DND-41 (cell line): Measurements from ENCODE around the gene PRRC2B.
"Not testable (repeated sequence)": the region's sequence is repeated elsewhere in the genome, so short reads cannot be mapped to it uniquely, and the experiment has no call there.

Experiments used
- ATAC-seq: fragments of 200-7000 bp; cut with Tn5 transposase; 3 replicates; pipeline ENCODE4 v1.9.1; 2021; ENCODE audit warnings: low read depth; ENCODE audit not compliant: insufficient read depth
- DNase-seq: peaks from one replicate; pipeline ENCODE4 v3.0.0-alpha.2; 2020
- H2AFZ ChIP-seq: 2 replicates; pipeline ENCODE4 v1.6.0; 2012; ENCODE audit warnings: low read depth, low read length
- H3K27ac ChIP-seq: 2 replicates; pipeline ENCODE4 v1.5.1; 2012; ENCODE audit warnings: low read length, inconsistent platforms
- H3K27me3 ChIP-seq: fragments of 200-600 bp; sonication (generic); 2 replicates; pipeline ENCODE4 v1.6.0; 2012; ENCODE audit warnings: low read length, mild to moderate bottlenecking, inconsistent platforms; ENCODE audit not compliant: insufficient read depth, poor library complexity
- H3K36me3 ChIP-seq: 2 replicates; pipeline ENCODE4 v1.5.1; 2012; ENCODE audit warnings: low read length, inconsistent platforms; ENCODE audit not compliant: insufficient read depth
- H3K4me1 ChIP-seq: 2 replicates; pipeline ENCODE4 v1.5.1; 2012; ENCODE audit warnings: mild to moderate bottlenecking, low read length; ENCODE audit not compliant: insufficient read depth
- H3K4me2 ChIP-seq: 2 replicates; pipeline ENCODE4 v1.6.0; 2012; ENCODE audit warnings: mild to moderate bottlenecking, moderate library complexity, low read length, inconsistent platforms; ENCODE audit not compliant: insufficient read depth
- H3K4me3 ChIP-seq, 2 experiments: fragments of 200-600 bp in 1 of 2; shearing (Covaris generic) in 1 of 2; 2 replicates each; pipeline ENCODE4 v1.5.1; 2012 to 2016; ENCODE audit warnings: inconsistent platforms in 2 of 2, low read length in 2 of 2, mild to moderate bottlenecking in 2 of 2, low read depth in 1 of 2, moderate library complexity in 1 of 2
- H3K79me2 ChIP-seq: 2 replicates; pipeline ENCODE4 v1.6.0; 2012; ENCODE audit warnings: low read length, inconsistent platforms; ENCODE audit not compliant: insufficient read depth
- H3K9ac ChIP-seq: 2 replicates; pipeline ENCODE4 v1.6.0; 2012; ENCODE audit warnings: low read depth, mild to moderate bottlenecking, inconsistent platforms, low read length, moderate library complexity
- H3K9me3 ChIP-seq: 2 replicates; pipeline ENCODE4 v1.5.1; 2012; ENCODE audit warnings: low read length, moderate library complexity, mild to moderate bottlenecking, inconsistent platforms; ENCODE audit not compliant: insufficient read depth, severe bottlenecking
- H4K20me1 ChIP-seq: 2 replicates; pipeline ENCODE4 v1.6.0; 2012; ENCODE audit warnings: low read length; ENCODE audit not compliant: insufficient read depth
- EZH2 ChIP-seq: IDR thresholded peaks from 3 replicates; pipeline ENCODE4 v1.6.1; 2012; ENCODE audit warnings: borderline replicate concordance, low read depth, mild to moderate bottlenecking, moderate library complexity, low read length, inconsistent platforms; ENCODE audit not compliant: severe bottlenecking
- TF ChIP-seq, protein P1 (sequence below): IDR thresholded peaks from 2 replicates; pipeline ENCODE4 v1.5.1; 2012; ENCODE audit warnings: borderline replicate concordance, low read length, moderate library complexity, mild to moderate bottlenecking; ENCODE audit not compliant: poor library complexity, severe bottlenecking; ENCODE audit errors: extremely low read depth

Gene PRRC2B

GRCh38 chr9:131393622-131394463 is at the start of gene PRRC2B:
PRRC2B (plus strand) TSS chr9:131394086; CDS start chr9:131430145, 36,059 bp downstream.
- Histone ChIP-seq H3K79me2 (peaks cover 47% of the 10 kb centered on the region), H3K4me3 (peak within 1 kb of the TSS; percentile 59 to 65; a peak in 3 of 4 replicates), H3K27ac (peak within 1 kb of the TSS; percentile 88), H3K9me3 (no peaks in the 10 kb centered on the region), H3K4me2 (peak within 1 kb of the TSS; percentile 91), H3K27me3 (no peaks in the 10 kb centered on the region), H4K20me1 (peaks cover 38% of the 10 kb centered on the region), H3K9ac (peak within 1 kb of the TSS; percentile 91), H2AFZ (peak within 1 kb of the TSS; percentile 85), H3K4me1 (peaks cover 50% of the 10 kb centered on the region), H3K36me3 (peaks cover 22% of the 10 kb centered on the region)
- ATAC-seq (peak; percentile 72), DNase-seq (peak; percentile 84)
- TF ChIP-seq, protein P1, sequence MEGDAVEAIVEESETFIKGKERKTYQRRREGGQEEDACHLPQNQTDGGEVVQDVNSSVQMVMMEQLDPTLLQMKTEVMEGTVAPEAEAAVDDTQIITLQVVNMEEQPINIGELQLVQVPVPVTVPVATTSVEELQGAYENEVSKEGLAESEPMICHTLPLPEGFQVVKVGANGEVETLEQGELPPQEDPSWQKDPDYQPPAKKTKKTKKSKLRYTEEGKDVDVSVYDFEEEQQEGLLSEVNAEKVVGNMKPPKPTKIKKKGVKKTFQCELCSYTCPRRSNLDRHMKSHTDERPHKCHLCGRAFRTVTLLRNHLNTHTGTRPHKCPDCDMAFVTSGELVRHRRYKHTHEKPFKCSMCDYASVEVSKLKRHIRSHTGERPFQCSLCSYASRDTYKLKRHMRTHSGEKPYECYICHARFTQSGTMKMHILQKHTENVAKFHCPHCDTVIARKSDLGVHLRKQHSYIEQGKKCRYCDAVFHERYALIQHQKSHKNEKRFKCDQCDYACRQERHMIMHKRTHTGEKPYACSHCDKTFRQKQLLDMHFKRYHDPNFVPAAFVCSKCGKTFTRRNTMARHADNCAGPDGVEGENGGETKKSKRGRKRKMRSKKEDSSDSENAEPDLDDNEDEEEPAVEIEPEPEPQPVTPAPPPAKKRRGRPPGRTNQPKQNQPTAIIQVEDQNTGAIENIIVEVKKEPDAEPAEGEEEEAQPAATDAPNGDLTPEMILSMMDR: peak; percentile 62
- TF ChIP-seq EZH2: no peak

DNA sequence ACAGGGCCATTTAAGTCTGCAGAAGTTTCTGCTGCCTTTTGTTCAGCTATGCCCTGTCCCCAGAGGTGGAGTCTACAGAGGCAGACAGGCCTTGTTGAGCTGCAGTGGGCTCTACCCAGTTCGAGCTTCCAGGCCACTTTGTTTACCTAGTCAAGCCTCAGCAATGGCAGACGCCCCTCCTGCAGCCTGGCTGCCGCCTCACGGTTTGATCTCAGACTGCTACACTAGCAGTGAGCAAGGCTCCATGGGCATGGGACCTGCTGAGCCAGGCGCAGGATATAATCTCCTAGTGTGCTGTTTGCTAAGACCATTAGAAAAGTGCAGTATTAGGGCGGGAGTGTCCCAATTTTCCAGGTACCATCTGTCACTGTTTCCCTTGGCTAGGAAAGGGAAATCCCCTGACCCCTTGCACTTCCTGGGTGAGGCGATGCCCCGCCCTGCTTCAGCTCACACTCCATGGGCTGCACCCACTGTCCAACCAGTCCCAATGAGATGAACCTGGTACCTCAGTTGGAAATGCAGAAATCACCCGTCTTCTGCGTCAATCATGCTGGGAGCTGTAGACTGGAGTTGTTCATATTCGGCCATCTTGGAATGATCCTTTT is 48.9 kb upstream of the PRRC2B start:
- H3K4me3 ChIP-seq, H3K27ac ChIP-seq, ATAC-seq, H3K36me3 ChIP-seq, H3K4me1 ChIP-seq, H3K27me3 ChIP-seq, H3K9me3 ChIP-seq, H4K20me1 ChIP-seq, H3K79me2 ChIP-seq, H2AFZ ChIP-seq, H3K4me2 ChIP-seq, H3K9ac ChIP-seq, DNase-seq: not testable (repeated sequence)

- H3K36me3 ChIP-seq: no peaks in the 10 kb centered on the region
- peaks cover 10% of the 10 kb centered on the region for H3K4me1 ChIP-seq
- H3K4me3 ChIP-seq: no peak overlapping the region
- ATAC-seq: no peak
- no peaks in the 10 kb centered on the region for H3K79me2 ChIP-seq
- no peak for TF ChIP-seq EZH2
- TF ChIP-seq, protein P1: no peak
- no peak for DNase-seq
- H3K27me3 ChIP-seq: no peaks in the 10 kb centered on the region
- no peak overlapping the region for H3K4me2 ChIP-seq
- no peak overlapping the region for H2AFZ ChIP-seq
- no peaks in the 10 kb centered on the region for H4K20me1 ChIP-seq
- H3K9me3 ChIP-seq: no peaks in the 10 kb centered on the region
- H3K9ac ChIP-seq: no peak overlapping the region
- no peak overlapping the region for H3K27ac ChIP-seq
Observed at GRCh38 chr9:131346559-131346958, 47.3 kb upstream of the PRRC2B start.

DNA sequence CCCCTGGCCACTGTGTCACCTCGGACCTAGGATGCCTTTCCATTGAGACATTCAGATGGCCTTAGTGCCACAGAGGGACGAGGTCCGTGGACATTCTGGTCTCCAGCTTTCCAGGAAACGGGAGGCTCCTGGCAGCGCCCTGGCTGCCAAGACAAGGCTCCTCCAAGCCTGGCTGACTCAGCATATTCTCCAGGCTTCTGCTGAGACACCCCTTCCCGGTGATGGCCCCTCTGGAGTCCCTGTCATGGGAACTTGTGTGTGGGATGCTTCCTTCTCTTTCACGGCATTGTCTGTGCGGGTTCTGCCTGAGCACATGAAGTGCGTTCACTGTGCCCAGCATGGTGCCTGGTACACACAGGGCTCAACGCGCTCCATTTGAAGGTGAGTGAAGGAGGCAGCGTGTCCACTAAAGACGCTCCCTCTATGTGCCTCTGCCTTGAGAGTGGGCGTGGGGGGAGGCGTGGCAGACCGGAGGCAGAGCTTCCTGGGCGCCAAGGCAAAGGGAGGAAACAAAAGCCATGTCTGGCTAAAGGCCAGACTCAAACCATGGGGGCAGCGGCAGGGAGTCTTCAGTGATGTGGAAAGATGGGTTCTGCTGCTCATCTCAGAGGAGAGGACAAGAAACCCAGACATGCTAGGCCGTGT is 46.4 kb upstream of the PRRC2B start:
- ATAC-seq (no peak), DNase-seq (no peak)
- H3K9me3 ChIP-seq: no peaks in the 10 kb centered on the region
- H3K4me3 ChIP-seq: no peak overlapping the region
- H3K27ac ChIP-seq: no peak overlapping the region
- no peaks in the 10 kb centered on the region for H3K27me3 ChIP-seq
- H2AFZ ChIP-seq: no peak overlapping the region
- peaks cover 10% of the 10 kb centered on the region for H3K4me1 ChIP-seq
- no peak overlapping the region for H3K4me2 ChIP-seq
- H3K36me3 ChIP-seq: no peaks in the 10 kb centered on the region
- no peaks in the 10 kb centered on the region for H4K20me1 ChIP-seq
- H3K79me2 ChIP-seq: no peaks in the 10 kb centered on the region
- no peak overlapping the region for H3K9ac ChIP-seq
- TF ChIP-seq, protein P1: no peak
- no peak for TF ChIP-seq EZH2
